A549 (cell line): ENCODE data around the gene CCDC197. TPM values are rescaled to one million over a fixed set of nuclear protein-coding genes. Genes with fewer than 3 reads are reported as not detected.

Experiments
- ATAC-seq, 2 experiments: fragments of 200-7000 bp in 1 of 2; fragments of >200 bp in 1 of 2; cut with Nextera tagmentation in 1 of 2; cut with Tn5 transposase in 1 of 2; 3 replicates each; pipeline versions ENCODE4 v1.8.0 to v1.9.1; 2018 to 2020; ENCODE audit warnings: mild to moderate bottlenecking in 1 of 2, moderate library complexity in 1 of 2
- CTCF ChIA-PET: fragments of 300-600 bp; sonication (Branson Sonifier 250); formaldehyde crosslinking; extraction: SDS; loops from one replicate; lab custom pipeline; 2021; ENCODE audit warnings: antibody characterized with exemption, inconsistent platforms; lab: Yijun Ruan, JAX
- POLR2A ChIA-PET: fragments of 350-600 bp; formaldehyde crosslinking; extraction: SDS; loops from one replicate; lab custom pipeline; 2021; ENCODE audit warnings: antibody characterized with exemption, inconsistent platforms; lab: Yijun Ruan, JAX
- DNase-seq, 2 experiments: peaks; one replicate each; pipeline versions ENCODE4 v3.0.0 to v3.0.0-alpha.2; 2011 to 2016; ENCODE audit warnings: low read depth in 1 of 2, low spot score in 1 of 2
- FAIRE-seq: peaks from 2 replicates; lab custom pipeline; 2011; peaks lifted over from hg19 to GRCh38; lab: Jason Lieb, UNC
- H3K27ac ChIP-seq, 2 experiments: fragments of >200 bp; sonication (Bioruptor Twin); formaldehyde crosslinking; 3 replicates each; pipeline ENCODE4 v1.5.1; 2016 to 2017
- H3K4me1 ChIP-seq: fragments of >200 bp; sonication (Bioruptor Twin); formaldehyde crosslinking; 3 replicates; pipeline ENCODE4 v1.6.1; 2016
- H3K4me2 ChIP-seq: fragments of >200 bp; sonication (Bioruptor Twin); formaldehyde crosslinking; 3 replicates; pipeline ENCODE4 v1.6.1; 2016
- H3K4me3 ChIP-seq: fragments of >200 bp; sonication (Bioruptor Twin); formaldehyde crosslinking; 3 replicates; pipeline ENCODE4 v1.5.1; 2016
- H3K9me3 ChIP-seq: fragments of >200 bp; sonication (Bioruptor Twin); formaldehyde crosslinking; 3 replicates; pipeline ENCODE4 v1.6.1; 2016
- BCL3 ChIP-seq: fragments of >200 bp; sonication (Bioruptor Twin); formaldehyde crosslinking; IDR thresholded peaks from 3 replicates; pipeline ENCODE4 v1.6.1; 2016
- CHD4 ChIP-seq: fragments of 200-600 bp; sonication (generic); IDR thresholded peaks from 2 replicates; pipeline ENCODE4 v1.6.1; 2016; ENCODE audit warnings: antibody characterized with exemption, mild to moderate bottlenecking, borderline replicate concordance
- CTCF ChIP-seq: fragments of >200 bp; sonication (Bioruptor Twin); formaldehyde crosslinking; IDR thresholded peaks from 3 replicates; pipeline ENCODE4 v1.5.1; 2016
- FOSB ChIP-seq: fragments of 250-450 bp; sonication (Bioruptor Pico); IDR thresholded peaks from 2 replicates; pipeline ENCODE4 v1.5.0; 2020; ENCODE audit warnings: mild to moderate bottlenecking, moderate library complexity
- HES2 ChIP-seq: fragments of >200 bp; sonication (Bioruptor Twin); formaldehyde crosslinking; IDR thresholded peaks from 2 replicates; pipeline ENCODE4 v1.6.1; 2016
- HOXB5 ChIP-seq: fragments of 250-450 bp; sonication (Bioruptor Pico); IDR thresholded peaks from 2 replicates; pipeline ENCODE4 v1.5.0; 2020; ENCODE audit warnings: mild to moderate bottlenecking, moderate library complexity
- JUN ChIP-seq, 2 experiments: fragments of >200 bp; sonication (Bioruptor Twin); formaldehyde crosslinking; IDR thresholded peaks; 2 replicates in 1 of 2; 3 replicates in 1 of 2; pipeline ENCODE4 v1.6.1; 2016 to 2017
- JUNB ChIP-seq: fragments of >200 bp; sonication (Bioruptor Twin); formaldehyde crosslinking; IDR thresholded peaks from 2 replicates; pipeline ENCODE4 v1.6.1; 2016
- KDM1A ChIP-seq: fragments of 200-600 bp; sonication (generic); IDR thresholded peaks from 2 replicates; pipeline ENCODE4 v1.6.1; 2016; ENCODE audit warnings: low read depth, mild to moderate bottlenecking
- MAFK ChIP-seq: fragments of 450-650 bp; IDR thresholded peaks from 2 replicates; pipeline ENCODE4 v1.6.1; 2014; ENCODE audit not compliant: partially characterized antibody
- MAZ ChIP-seq: fragments of 150-350 bp; IDR thresholded peaks from 2 replicates; pipeline ENCODE4 v1.6.1; 2014; ENCODE audit warnings: antibody characterized with exemption, low read depth, low read length, borderline replicate concordance
- PBX3 ChIP-seq: IDR thresholded peaks from 2 replicates; pipeline ENCODE4 v1.6.1; 2012
- PHF8 ChIP-seq: fragments of 200-600 bp; sonication (generic); IDR thresholded peaks from 2 replicates; pipeline ENCODE4 v1.6.1; 2016; ENCODE audit warnings: low read depth, mild to moderate bottlenecking, antibody characterized with exemption, moderate library complexity, borderline replicate concordance
- POLR2A ChIP-seq: IDR thresholded peaks from 2 replicates; pipeline ENCODE4 v1.6.1; 2012; ENCODE audit warnings: mild to moderate bottlenecking, low read length
- RAD21 ChIP-seq, 2 experiments: fragments of >200 bp in 1 of 2; sonication (Bioruptor Twin) in 1 of 2; formaldehyde crosslinking in 1 of 2; IDR thresholded peaks in 1 of 2; conservative IDR thresholded peaks in 1 of 2; 2 replicates in 1 of 2; 3 replicates in 1 of 2; pipeline ENCODE4 v1.6.1; 2012 to 2018; ENCODE audit warnings: inconsistent platforms in 1 of 2
- SMC3 ChIP-seq: fragments of >200 bp; sonication (Bioruptor Twin); formaldehyde crosslinking; IDR thresholded peaks from 3 replicates; pipeline ENCODE4 v1.6.1; 2018; ENCODE audit warnings: inconsistent platforms
- USF2 ChIP-seq: fragments of 450-650 bp; IDR thresholded peaks from 2 replicates; pipeline ENCODE4 v1.6.1; 2014; ENCODE audit warnings: antibody characterized with exemption
- ZSCAN20 ChIP-seq: fragments of 250-450 bp; sonication (Bioruptor Pico); IDR thresholded peaks from 2 replicates; pipeline ENCODE4 v1.8.0; 2022; ENCODE audit warnings: mild to moderate bottlenecking, moderate library complexity
- WGBS: methylation state at CpG from one replicate; pipeline ENCODE4 v1.1.6; 2017; ENCODE audit errors: missing lambda C conversion rate; 5-methylcytosine and 5-hydroxymethylcytosine counted together
- polyA plus RNA-seq, 4 experiments: library from polyadenylated mRNA; depleted of rRNA in 3 of 4; stranded (reverse); fragments of >200 nt; fragmentation: RNase III in 1 of 4; extraction: RNeasy Plus Mini Kit Qiagen cat#74134 plus additional on column Dnase treatment in 1 of 4; gene quantifications; 2 replicates in 3 of 4; 3 replicates in 1 of 4; pipeline ENCODE4 v1.2.3, GENCODE V29; 2011 to 2017

The CCDC197 gene
- polyA plus RNA-seq, 2 of the 4 experiments (the other 2 are of a cell fraction), result not detected

GRCh38 chr14:94049625-94050023 lies 52.5 kb downstream of the CCDC197 start:
- Histone ChIP-seq H3K4me1 (no peaks in the 10 kb centered on the region), H3K9me3 (no peaks in the 10 kb centered on the region), H3K27ac (no peak overlapping the region), H3K4me3 (no peak overlapping the region), H3K4me2 (no peak overlapping the region)
- ATAC-seq (no peak), DNase-seq (no peak), FAIRE-seq (no peak)
- CTCF ChIA-PET, result interaction anchor here (1.3 to 10.9 kb wide), 4 partner anchors 11 to 110 kb away, joined by 3 to 82 read pairs (median 14); no protein-coding TSS in a partner anchor
- POLR2A ChIA-PET, result no interaction called here
- TF ChIP-seq HES2, result no peak
- WGBS, result 100% methylated on average over 2 of the region's 2 CpGs

GRCh38 chr14:94050231-94050880 lies 53.3 kb downstream of the CCDC197 start:
- ATAC-seq, result no peak
- no peaks in the 10 kb centered on the region for H3K9me3 ChIP-seq
- POLR2A ChIA-PET, result interaction anchor here (1.3 kb wide), 1 partner anchor 86 kb away, joined by 4 read pairs; no protein-coding TSS in a partner anchor
- FAIRE-seq, result no peak
- no peak for DNase-seq
- CTCF ChIA-PET, result interaction anchor here (0.6 to 10.9 kb wide), 10 partner anchors 11 to 1382 kb away, joined by 3 to 82 read pairs (median 3); no protein-coding TSS in a partner anchor
- no peak for TF ChIP-seq FOSB (CRISPR knock-in tag)
- TF ChIP-seq PHF8, result no peak
- no peak for TF ChIP-seq CHD4
- no peak for TF ChIP-seq HOXB5 (CRISPR knock-in tag)
- TF ChIP-seq RAD21 (conservative IDR thresholded peaks at IDR 0.05 in 1 of 2, IDR thresholded peaks at IDR 0.05 in 1 of 2), result no peak
- TF ChIP-seq JUNB, result no peak
- TF ChIP-seq KDM1A, result no peak
- no peak for TF ChIP-seq PBX3
- no peak for TF ChIP-seq ZSCAN20 (CRISPR knock-in tag)
- TF ChIP-seq SMC3, result no peak
- no peak for TF ChIP-seq JUN (IDR thresholded peaks at IDR 0.05)
- no peak for TF ChIP-seq USF2
- TF ChIP-seq CTCF, result no peak
- no peak for TF ChIP-seq MAFK
- TF ChIP-seq POLR2A, result no peak
- no peak for TF ChIP-seq BCL3
- TF ChIP-seq MAZ, result no peak
- no peak overlapping the region for H3K27ac ChIP-seq
- H3K4me2 ChIP-seq, result no peak overlapping the region
- no peaks in the 10 kb centered on the region for H3K4me1 ChIP-seq
- 91% methylated on average over 6 of the region's 6 CpGs for WGBS
- no peak overlapping the region for H3K4me3 ChIP-seq
